Testis (tissue), 2 donors: Measurements from ENCODE around the gene TGM2.

ENCODE experiments used
- CTCF ChIP-seq, 3 experiments: fragments of 450-650 bp in 2 of 3; fragments of 200-600 bp in 1 of 3; sonication (generic) in 1 of 3; IDR thresholded peaks; one replicate each; pipeline ENCODE4 v1.5.1; 2016 to 2019; ENCODE audit warnings: antibody characterized with exemption in 3 of 3, mild to moderate bottlenecking in 2 of 3, moderate library complexity in 1 of 3
- POLR2A ChIP-seq: fragments of 450-650 bp; IDR thresholded peaks from one replicate; pipeline ENCODE4 v1.6.1; 2017; ENCODE audit warnings: antibody characterized with exemption, mild to moderate bottlenecking, moderate library complexity

GRCh38 chr20:38191654-38192053 is 26.6 kb upstream of the TGM2 start:
- no peak for TF ChIP-seq CTCF (IDR thresholded peaks at IDR 0.05)
- no peak for TF ChIP-seq POLR2A
